Activated B cell treated with CpG ODN at 0.5 μM for 24 hours (primary cell): Measurements from ENCODE around the gene IGFN1. TPM values are rescaled to one million over a fixed set of nuclear protein-coding genes. Genes with fewer than 3 reads are reported as not detected.

Source experiments
- ATAC-seq: fragments of 200-7000 bp; cut with Tn5 transposase; one replicate; pipeline ENCODE4 v1.10.0; 2021; ENCODE audit warnings: low read depth, mild to moderate bottlenecking, moderate library complexity
- CTCF ChIA-PET: fragments of 350-600 bp; sonication (Branson Sonifier 250); formaldehyde crosslinking; loops from one replicate; lab custom pipeline; 2021; ENCODE audit warnings: antibody characterized with exemption; lab: Charles Lee
- POLR2A ChIA-PET: fragments of 350-600 bp; sonication (Branson Sonifier 250); formaldehyde crosslinking; loops from one replicate; lab custom pipeline; 2021; ENCODE audit warnings: antibody characterized with exemption; lab: Charles Lee
- DNase-seq: peaks from one replicate; pipeline ENCODE4 v3.0.0; 2022
- H3K27ac Mint-ChIP-seq: one replicate; pipeline ENCODE4 v1.8.0; 2020; ENCODE audit warnings: mixed read lengths
- H3K27me3 Mint-ChIP-seq: one replicate; pipeline ENCODE4 v1.8.0; 2021; ENCODE audit warnings: mixed read lengths
- H3K36me3 Mint-ChIP-seq: one replicate; pipeline ENCODE4 v1.8.0; 2021; ENCODE audit warnings: low read depth, mixed read lengths
- H3K4me1 Mint-ChIP-seq: one replicate; pipeline ENCODE4 v1.8.0; 2021; ENCODE audit warnings: mixed read lengths
- H3K4me3 Mint-ChIP-seq: one replicate; pipeline ENCODE4 v1.8.0; 2020; ENCODE audit warnings: mild to moderate bottlenecking, mixed read lengths
- H3K9me3 Mint-ChIP-seq: one replicate; pipeline ENCODE4 v1.8.0; 2020; ENCODE audit warnings: mixed read lengths
- CTCF ChIP-seq: fragments of 200-600 bp; IDR thresholded peaks from one replicate; pipeline ENCODE4 v1.8.0; 2022; ENCODE audit warnings: antibody characterized with exemption, mild to moderate bottlenecking
- intact Hi-C: fragments of 100-400 bp; cut with micrococcal nuclease; formaldehyde crosslinking; loops from one replicate; pipeline ENCODE4 v1.15.1; 2024
- total RNA-seq: library from RNA; stranded (reverse); gene quantifications from 2 replicates; pipeline ENCODE4 v1.2.3, GENCODE V29; 2022

IGFN1 gene
- total RNA-seq, 1 donor from 2014 or later: not detected

- H3K36me3 Mint-ChIP-seq: no peaks in the 10 kb centered on the region
These were observed 49.5 kb downstream of the IGFN1 start for GRCh38 chr1:201240171-201240570.

GRCh38 chr1:201241736-201242135 lies 51.1 kb downstream of the IGFN1 start:
- intact Hi-C loops: no loop called here
- ChIA-PET CTCF (no interaction called here), POLR2A (no interaction called here)
- Mint-ChIP-seq H3K27me3 (peaks cover 33% of the 10 kb centered on the region), H3K36me3 (no peaks in the 10 kb centered on the region), H3K9me3 (peaks cover 3% of the 10 kb centered on the region), H3K4me3 (no peak overlapping the region), H3K27ac (no peak overlapping the region), H3K4me1 (no peaks in the 10 kb centered on the region)
- ATAC-seq (no peak), DNase-seq (no peak)
- TF ChIP-seq CTCF: no peak

More at GRCh38 chr1:201240171-201240570, 49.5 kb downstream of the IGFN1 start:
- DNase-seq (no peak), ATAC-seq (no peak)
- Mint-ChIP-seq H3K27ac (no peak overlapping the region), H3K27me3 (peaks cover 32% of the 10 kb centered on the region), H3K9me3 (peaks cover 3% of the 10 kb centered on the region), H3K4me1 (no peaks in the 10 kb centered on the region), H3K4me3 (no peak overlapping the region)
- intact Hi-C loops: no loop called here
- TF ChIP-seq CTCF: no peak
- CTCF ChIA-PET: no interaction called here
- POLR2A ChIA-PET: no interaction called here

GRCh38 chr1:201245082-201245481 lies 54.5 kb downstream of the IGFN1 start:
- CTCF ChIA-PET: no interaction called here
- no peak overlapping the region for H3K4me3 Mint-ChIP-seq

GRCh38 chr1:201248721-201249559 lies 58.3 kb downstream of the IGFN1 start:
- Mint-ChIP-seq H3K27me3 (peaks cover 17% of the 10 kb centered on the region), H3K4me3 (no peak overlapping the region), H3K9me3 (no peaks in the 10 kb centered on the region), H3K4me1 (no peaks in the 10 kb centered on the region), H3K36me3 (no peaks in the 10 kb centered on the region), H3K27ac (no peak overlapping the region)
- DNase-seq (no peak), ATAC-seq (no peak)
- TF ChIP-seq CTCF: no peak
- POLR2A ChIA-PET: no interaction called here
- CTCF ChIA-PET: no interaction called here
- intact Hi-C loops: no loop called here

More at GRCh38 chr1:201245082-201245481, 54.5 kb downstream of the IGFN1 start:
- POLR2A ChIA-PET: no interaction called here
- Mint-ChIP-seq H3K9me3 (no peaks in the 10 kb centered on the region), H3K27me3 (peaks cover 27% of the 10 kb centered on the region), H3K27ac (no peak overlapping the region), H3K36me3 (no peaks in the 10 kb centered on the region), H3K4me1 (no peaks in the 10 kb centered on the region)
- intact Hi-C loops: no loop called here
- no peak for ATAC-seq
- no peak for DNase-seq
- no peak for TF ChIP-seq CTCF

- Mint-ChIP-seq H3K4me3 (no peak overlapping the region), H3K4me1 (no peaks in the 10 kb centered on the region), H3K27ac (no peak overlapping the region), H3K27me3 (peaks cover 7% of the 10 kb centered on the region), H3K9me3 (no peaks in the 10 kb centered on the region), H3K36me3 (no peaks in the 10 kb centered on the region)
- POLR2A ChIA-PET: no interaction called here
- intact Hi-C loops: no loop called here
- CTCF ChIA-PET: no interaction called here
- ATAC-seq: no peak
- no peak for DNase-seq
- TF ChIP-seq CTCF: no peak
These were observed 59.8 kb downstream of the IGFN1 start for GRCh38 chr1:201250326-201251011.
